Astrocyte of the cerebellum (primary cell): ENCODE measurements around the gene CDK2AP2.

ENCODE experiments used
- DNase-seq: peaks from one replicate; pipeline ENCODE4 v3.0.0-alpha.2; 2011; ENCODE audit warnings: low read depth
- H3K4me3 ChIP-seq: 2 replicates; pipeline ENCODE4 v1.5.1; 2011; ENCODE audit warnings: mild to moderate bottlenecking, low read depth, low read length, moderate library complexity
- in situ Hi-C: cut with HindIII; loops from 2 replicates; pipeline ENCODE4 v1.10.0; 2017; ENCODE audit warnings: low sequenced_read_pairs
- TF ChIP-seq, protein P1 (sequence below): IDR thresholded peaks from 2 replicates; pipeline ENCODE4 v1.5.1; 2012; ENCODE audit warnings: low read length, low read depth, moderate library complexity, mild to moderate bottlenecking; ENCODE audit errors: missing control alignments

CDK2AP2 gene

GRCh38 chr11:67494371-67495233 is 13.4 kb downstream of the CDK2AP2 start:
- no peak for DNase-seq
- in situ Hi-C loops: no loop called here
- no peak overlapping the region for H3K4me3 ChIP-seq

GRCh38 chr11:67493548-67494370 is 14.2 kb downstream of the CDK2AP2 start:
- no peak overlapping the region for H3K4me3 ChIP-seq
- TF ChIP-seq, protein P1, sequence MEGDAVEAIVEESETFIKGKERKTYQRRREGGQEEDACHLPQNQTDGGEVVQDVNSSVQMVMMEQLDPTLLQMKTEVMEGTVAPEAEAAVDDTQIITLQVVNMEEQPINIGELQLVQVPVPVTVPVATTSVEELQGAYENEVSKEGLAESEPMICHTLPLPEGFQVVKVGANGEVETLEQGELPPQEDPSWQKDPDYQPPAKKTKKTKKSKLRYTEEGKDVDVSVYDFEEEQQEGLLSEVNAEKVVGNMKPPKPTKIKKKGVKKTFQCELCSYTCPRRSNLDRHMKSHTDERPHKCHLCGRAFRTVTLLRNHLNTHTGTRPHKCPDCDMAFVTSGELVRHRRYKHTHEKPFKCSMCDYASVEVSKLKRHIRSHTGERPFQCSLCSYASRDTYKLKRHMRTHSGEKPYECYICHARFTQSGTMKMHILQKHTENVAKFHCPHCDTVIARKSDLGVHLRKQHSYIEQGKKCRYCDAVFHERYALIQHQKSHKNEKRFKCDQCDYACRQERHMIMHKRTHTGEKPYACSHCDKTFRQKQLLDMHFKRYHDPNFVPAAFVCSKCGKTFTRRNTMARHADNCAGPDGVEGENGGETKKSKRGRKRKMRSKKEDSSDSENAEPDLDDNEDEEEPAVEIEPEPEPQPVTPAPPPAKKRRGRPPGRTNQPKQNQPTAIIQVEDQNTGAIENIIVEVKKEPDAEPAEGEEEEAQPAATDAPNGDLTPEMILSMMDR: no peak
- no peak for DNase-seq
- in situ Hi-C loops: no loop called here

More at GRCh38 chr11:67494371-67495233, 13.4 kb downstream of the CDK2AP2 start:
- TF ChIP-seq, protein P1: no peak

DNA sequence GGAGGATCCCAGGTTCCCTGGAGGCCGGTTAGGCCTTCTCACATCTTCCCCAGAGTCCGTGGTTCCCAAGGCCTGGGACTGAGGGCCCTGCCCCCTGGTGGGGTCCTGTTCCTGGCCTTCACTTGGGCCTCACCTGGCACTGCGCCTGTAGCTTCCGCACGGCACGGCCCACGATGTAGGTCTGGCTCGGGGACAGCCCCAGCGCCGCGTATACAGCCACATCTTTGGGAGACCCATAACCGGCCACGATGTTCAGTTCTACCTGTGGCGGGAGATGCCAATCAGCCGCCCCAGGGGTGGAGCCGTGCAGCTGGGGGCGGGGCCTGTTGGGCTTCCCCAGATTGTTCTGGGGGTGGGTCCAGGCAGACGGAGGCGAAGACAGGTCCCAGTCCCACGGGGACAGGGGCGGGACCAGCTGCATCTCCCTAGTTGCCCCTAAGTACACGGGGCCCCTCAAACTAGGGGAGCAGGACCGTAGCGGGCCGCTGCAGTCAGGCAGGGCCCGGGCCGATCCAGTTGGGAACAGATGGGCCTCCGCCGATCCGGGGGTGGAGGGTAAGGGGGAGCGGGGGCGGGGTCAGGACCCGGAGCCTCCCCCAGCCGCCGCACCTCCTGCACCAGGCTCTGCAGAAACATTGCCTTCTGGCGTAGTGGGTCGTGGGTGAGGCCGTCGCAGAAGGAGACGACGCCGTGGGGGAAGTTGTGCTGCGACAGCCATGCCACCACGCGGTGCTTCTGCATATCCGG is 15.0 kb downstream of the CDK2AP2 start:
- H3K4me3 ChIP-seq: no peak overlapping the region
- TF ChIP-seq, protein P1: no peak
- in situ Hi-C loops: no loop called here
- no peak for DNase-seq

DNA sequence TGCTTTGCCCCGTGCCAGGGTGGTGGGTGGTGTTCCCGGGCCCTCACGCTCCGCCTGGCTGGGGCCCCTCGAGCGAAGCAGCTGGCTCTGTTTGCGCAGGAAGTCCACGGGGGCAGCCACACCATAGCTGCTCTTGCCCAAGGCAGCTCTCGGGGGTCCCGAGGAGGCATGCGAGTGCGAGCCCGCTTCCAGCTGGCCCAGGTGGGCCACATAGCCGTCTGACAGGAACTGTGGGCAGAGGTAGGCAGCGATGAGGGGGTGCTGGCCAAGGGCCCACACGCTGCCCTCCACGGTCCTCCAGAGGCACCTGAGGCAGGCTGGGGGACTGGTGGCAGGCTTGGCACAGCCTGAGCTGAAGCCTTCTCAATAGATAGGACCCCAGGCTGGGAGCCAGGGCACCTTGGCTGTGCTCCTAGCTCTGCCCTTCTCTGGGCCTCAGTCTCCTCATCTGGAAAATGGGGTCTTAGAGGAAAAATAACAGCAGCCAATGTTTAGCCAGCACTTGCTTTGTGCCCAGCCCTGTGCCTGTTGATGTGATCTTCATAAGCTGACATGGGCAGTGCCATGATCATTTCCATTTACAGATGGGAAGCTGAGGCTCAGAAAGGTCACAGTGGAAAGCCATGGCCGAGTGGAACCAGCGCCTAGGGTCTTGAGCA is 15.8 kb downstream of the CDK2AP2 start:
- H3K4me3 ChIP-seq: no peak overlapping the region

GRCh38 chr11:67491276-67492068 is 16.5 kb downstream of the CDK2AP2 start:
- DNase-seq: no peak
- in situ Hi-C loops: no loop called here
- TF ChIP-seq, protein P1: no peak
- no peak overlapping the region for H3K4me3 ChIP-seq

More for the DNA sequence above, 15.8 kb downstream of the CDK2AP2 start:
- DNase-seq: no peak
- TF ChIP-seq, protein P1: no peak
- in situ Hi-C loops: no loop called here
